ENCODE measurements around the gene LRRC66. TPM values are rescaled to one million over a fixed set of nuclear protein-coding genes. Genes with fewer than 3 reads are reported as not detected.

LRRC66 gene
- total and polyA plus RNA-seq, 5 experiments from 2014 or later = 0.08 to 0.42 (median 0.33) TPM; not detected in 2

Other genes with a start within 250 kb of the LRRC66 start
- 10 to 100 TPM; 57.5 to 58.4 TPM for gene DCUN1D4, start 177.2 kb downstream of the LRRC66 start, total RNA-seq
- gene DCUN1D4, start 177.2 kb downstream of the LRRC66 start, polyA plus RNA-seq = 10 to 100 TPM; 14.5 to 16.0 (median 15.9) TPM
- 1 to 10 TPM; 6.4 to 7.3 TPM for gene SGCB, start 17.9 kb upstream of the LRRC66 start, total RNA-seq
- 1 to 10 TPM; 3.5 to 6.5 (median 4.3) TPM for gene SGCB, start 17.9 kb upstream of the LRRC66 start, polyA plus RNA-seq
- gene SPATA18, start 30.9 kb upstream of the LRRC66 start, total RNA-seq = under 1 TPM in 1 of 2 experiments, not detected in 1; 0.44 TPM
- gene SPATA18, start 30.9 kb upstream of the LRRC66 start, polyA plus RNA-seq = not detected

Measured in naive thymus-derived CD8-positive, alpha-beta T cell (primary cell).